ENCODE data around the gene KCMF1.

- no peak for TF ChIP-seq CTCF (IDR thresholded peaks at IDR 0.05 in 2 of 3, conservative IDR thresholded peaks at IDR 0.05 in 1 of 3; ENCODE audit: insufficient read depth in 2 of 3, low read depth in 1 of 3, low read length in 3 of 3)
- TF ChIP-seq ZNF717 (CRISPR knock-in tag; IDR thresholded peaks at IDR 0.05): no peak
- no peak for TF ChIP-seq MIER1 (IDR thresholded peaks at IDR 0.05; ENCODE audit: low read depth)
- no peak for TF ChIP-seq PCBP2 (IDR thresholded peaks at IDR 0.05; ENCODE audit: low read depth, low read length, poor library complexity, severe bottlenecking)
- TF ChIP-seq, protein P1, sequence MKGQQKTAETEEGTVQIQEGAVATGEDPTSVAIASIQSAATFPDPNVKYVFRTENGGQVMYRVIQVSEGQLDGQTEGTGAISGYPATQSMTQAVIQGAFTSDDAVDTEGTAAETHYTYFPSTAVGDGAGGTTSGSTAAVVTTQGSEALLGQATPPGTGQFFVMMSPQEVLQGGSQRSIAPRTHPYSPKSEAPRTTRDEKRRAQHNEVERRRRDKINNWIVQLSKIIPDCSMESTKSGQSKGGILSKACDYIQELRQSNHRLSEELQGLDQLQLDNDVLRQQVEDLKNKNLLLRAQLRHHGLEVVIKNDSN (CRISPR knock-in tag; IDR thresholded peaks at IDR 0.05): no peak
- TF ChIP-seq ETV6 (IDR thresholded peaks at IDR 0.05; ENCODE audit: borderline replicate concordance in 1 of 2, low read depth in 2 of 2, low read length in 1 of 2): no peak
- TF ChIP-seq ETV6 (CRISPR knock-in tag; IDR thresholded peaks at IDR 0.05; ENCODE audit: borderline replicate concordance): no peak
Observed at GRCh38 chr2:84980263-84980983, 9.5 kb downstream of the KCMF1 start.

Data from K562 (cell line).